ENCODE results near the gene LGALS3BP.
"Not testable (repeated sequence)": the region's sequence is repeated elsewhere in the genome, so short reads cannot be mapped to it uniquely, and the experiment has no call there.

The LGALS3BP gene

DNA sequence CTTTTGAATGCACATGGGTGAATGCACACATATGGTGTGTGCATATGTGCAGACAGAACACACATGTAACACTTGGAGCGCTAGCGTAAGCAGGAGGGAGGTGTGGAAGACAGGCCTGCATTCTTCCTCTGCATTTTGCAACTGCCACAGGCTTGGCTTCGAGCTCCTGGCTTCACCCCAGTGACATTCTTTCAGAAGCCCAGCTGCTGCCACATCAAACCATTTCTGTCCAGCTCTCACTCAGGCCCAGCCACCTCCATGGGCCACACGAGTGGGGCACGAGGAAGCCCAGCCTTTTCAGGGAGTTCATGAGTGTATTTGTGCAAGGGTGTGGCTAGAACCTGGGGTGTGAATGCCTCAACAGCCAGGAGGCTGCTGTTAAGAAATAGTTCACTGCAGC is 18.8 kb downstream of the LGALS3BP start:
- DNase-seq = no peak

GRCh38 chr17:78959803-78960202 is 19.9 kb downstream of the LGALS3BP start:
- no peak for DNase-seq

GRCh38 chr17:78958641-78959127 is 21.0 kb downstream of the LGALS3BP start:
- DNase-seq = no peak

DNA sequence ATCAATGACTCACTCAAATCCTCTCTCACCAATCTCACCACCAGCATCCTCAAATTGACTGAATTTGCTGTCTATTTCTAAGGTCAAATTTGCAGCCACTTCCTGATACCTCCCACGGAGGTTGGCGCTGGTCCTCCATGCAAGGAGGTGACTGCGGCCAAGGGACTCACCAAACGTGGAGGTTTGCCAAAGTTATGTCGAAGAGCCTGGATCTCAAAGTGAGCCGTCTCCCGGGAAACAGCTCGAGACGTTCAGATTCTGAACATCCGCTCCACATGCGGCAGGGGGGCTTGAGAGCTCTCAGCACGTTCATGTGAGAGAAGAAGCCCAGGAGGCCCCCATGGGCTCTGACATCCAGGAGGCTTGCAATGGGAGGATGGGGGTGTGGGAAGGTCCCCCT is 22.6 kb downstream of the LGALS3BP start:
- no peak for DNase-seq

DNA sequence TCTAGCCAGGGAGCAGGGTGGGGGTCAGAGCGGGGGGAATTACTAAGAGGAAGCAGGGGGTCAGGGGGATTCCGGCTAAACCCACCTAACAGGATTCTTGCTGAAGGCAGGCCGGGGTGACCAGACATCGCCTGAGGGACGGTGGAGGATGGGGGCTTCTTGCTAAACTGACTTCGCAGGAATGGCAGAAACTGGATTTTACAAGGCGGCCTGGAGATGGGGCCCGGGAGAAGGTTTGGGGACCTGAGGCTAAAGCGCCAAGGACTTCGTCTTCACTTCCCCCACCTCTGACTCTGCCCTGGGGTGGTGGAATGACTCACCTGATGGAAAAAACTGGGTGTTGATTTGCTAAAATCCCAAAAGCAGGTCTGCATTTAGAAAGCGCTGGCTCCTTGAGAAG is 23.5 kb downstream of the LGALS3BP start:
- no peak for DNase-seq

- no peak for DNase-seq
These were observed 25.0 kb downstream of the LGALS3BP start for GRCh38 chr17:78954684-78955083.

DNA sequence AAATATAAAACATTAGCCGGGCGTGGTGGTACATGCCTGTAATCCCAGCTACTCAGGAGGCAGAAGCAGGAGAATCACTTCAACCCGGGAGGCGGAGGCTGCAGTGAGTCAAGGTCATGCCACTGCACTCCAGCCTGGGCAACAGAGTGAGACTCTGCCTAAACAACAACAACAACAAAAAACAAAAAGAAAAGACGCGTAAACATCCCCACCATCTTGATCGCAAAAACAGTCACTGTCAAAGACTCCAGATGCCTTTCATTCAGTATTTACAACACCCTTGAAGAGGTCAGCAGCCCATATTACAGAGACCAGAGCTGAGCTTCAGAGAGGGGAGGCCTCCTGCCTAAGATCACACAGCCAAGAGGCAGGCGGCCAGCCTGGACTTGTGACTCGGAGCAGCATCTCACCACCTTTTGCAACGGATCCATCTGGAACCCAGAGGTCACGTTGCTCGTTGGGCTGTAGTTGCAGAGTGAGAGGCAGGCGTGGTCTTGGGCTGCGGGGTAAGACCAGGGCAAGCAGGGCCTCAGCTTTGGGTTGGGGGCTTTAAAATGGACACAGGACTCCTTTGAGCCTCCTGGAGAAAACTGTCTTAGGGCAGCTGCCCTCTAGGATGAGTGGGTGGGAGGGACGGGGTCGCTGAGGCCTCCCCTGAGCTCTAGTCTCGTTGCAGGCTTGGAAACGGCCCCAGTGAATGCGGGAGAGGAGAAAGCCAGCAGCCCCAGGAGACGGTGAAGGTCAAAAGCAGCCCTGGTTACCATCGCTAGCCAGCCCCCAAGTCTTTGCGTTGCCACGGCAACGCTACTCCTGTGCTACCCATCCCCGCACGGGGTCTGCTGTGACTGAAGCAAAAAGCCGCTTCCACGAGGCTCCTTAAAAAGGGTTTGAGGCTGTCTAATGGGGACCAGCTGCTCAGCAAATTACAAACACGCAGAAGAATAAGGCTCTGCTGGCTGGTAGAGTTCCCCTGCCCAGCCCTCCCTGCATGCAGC is 26.1 kb downstream of the LGALS3BP start:
- DNase-seq = no peak

GRCh38 chr17:78952706-78953105 is 27.0 kb downstream of the LGALS3BP start:
- no peak for DNase-seq

GRCh38 chr17:78951967-78952551 is 27.7 kb downstream of the LGALS3BP start:
- no peak for DNase-seq

- no peak for DNase-seq
These were observed 28.9 kb downstream of the LGALS3BP start for GRCh38 chr17:78950870-78951269.

GRCh38 chr17:78947235-78948149 is 32.2 kb downstream of the LGALS3BP start:
- DNase-seq = no peak

GRCh38 chr17:78946631-78947030 is 33.1 kb downstream of the LGALS3BP start:
- no peak for DNase-seq

- no peak for DNase-seq
These were observed 33.6 kb downstream of the LGALS3BP start for GRCh38 chr17:78946131-78946530.

DNA sequence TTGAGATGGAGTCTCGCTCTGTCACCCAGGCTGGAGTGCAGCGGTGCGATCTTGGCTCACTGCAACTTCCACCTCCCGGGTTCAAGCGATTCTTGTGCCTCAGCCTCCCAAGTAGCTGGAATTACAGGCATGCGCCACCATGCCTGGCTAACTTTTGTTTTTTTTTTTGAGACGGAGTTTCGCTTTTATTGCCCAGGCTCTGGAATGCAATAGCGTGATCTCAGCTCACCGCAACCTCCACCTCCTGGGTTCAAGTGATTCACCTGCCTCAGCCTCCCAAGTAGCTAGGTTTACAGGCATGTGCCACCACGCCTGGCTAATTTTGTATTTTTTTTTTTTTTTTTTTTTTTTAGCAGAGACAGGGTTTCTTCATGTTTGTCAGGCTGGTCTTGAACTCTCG is 34.3 kb downstream of the LGALS3BP start:
- DNase-seq = not testable (repeated sequence)

DNA sequence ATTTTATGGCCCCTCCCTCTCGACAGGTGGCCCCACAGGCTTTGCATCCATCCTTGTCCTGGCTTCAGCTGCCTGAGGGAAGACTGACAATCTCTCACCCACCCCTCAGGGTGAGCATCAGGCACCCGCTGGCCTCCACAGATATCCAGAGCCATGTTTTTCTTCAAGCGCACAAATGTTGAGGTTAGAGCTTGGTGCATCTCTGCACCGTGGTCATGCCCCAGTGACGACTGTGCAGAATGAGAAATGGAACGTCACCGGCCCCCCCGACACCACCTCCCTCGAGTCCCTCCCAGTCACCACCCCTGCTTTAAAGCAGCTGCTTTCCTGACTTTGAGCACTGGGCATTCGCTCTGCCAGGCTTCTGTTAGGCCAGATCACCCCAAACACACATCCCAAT is 34.8 kb downstream of the LGALS3BP start:
- DNase-seq = no peak

DNA sequence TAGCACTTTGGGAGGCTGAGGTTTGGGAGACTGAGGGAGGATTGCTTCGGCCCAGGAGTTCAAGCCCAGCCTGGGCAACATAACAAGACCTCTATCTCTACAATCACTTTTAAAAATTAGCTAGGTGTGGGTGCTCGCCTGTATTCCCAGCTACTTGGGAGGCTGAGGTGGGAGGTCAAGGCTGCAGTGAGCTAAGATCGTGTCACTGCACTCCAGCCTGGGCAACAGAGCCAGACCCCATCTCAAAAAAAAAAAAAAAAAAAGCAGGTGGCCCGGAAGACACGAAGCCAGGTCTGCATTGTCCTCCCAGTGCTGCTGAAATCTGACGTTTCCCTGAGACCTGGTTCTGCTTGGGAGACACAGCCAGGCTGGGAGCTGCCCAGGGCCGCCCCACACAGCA is 35.7 kb downstream of the LGALS3BP start:
- DNase-seq = no peak

- DNase-seq = no peak
These were observed 39.0 kb downstream of the LGALS3BP start for GRCh38 chr17:78940708-78941107.

DNA sequence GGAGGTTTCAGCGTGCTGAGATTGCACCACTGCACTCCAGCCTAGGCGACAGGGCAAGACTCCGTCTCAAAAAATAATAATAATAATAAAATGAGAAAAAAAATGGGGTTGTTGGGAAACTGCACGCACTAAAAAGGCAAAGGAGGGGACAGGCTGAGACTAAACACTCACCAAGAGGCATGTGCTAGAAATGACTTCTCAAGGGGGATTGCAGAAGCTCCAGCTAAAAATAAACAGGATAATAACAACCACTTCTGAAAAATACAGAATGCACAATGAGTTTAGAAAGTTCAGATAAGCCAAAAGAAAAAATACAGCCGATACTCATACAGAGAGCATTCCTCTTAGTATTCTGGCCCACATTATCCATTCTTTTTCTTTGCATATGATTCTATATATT is 39.5 kb downstream of the LGALS3BP start:
- no peak for DNase-seq

DNA sequence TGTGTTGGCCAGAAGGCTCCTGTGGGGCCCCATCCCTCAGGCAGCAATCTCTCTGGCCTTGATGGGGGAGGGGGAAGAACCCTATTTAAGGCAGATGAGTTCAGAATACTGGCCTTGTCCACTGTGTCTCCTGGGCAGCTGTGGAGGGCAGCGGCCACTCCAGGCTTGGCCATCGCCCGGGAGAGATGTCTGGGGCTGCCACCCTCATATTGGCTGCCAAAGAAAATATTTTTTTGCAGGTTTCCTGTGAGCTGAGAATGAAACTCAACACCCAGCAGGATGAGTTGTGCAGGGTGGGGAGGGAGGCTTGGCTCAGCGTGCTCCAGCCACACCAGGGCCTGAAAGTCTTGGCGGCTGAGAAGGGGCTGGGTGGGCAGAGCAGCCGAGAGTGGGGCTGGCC is 40.1 kb downstream of the LGALS3BP start:
- no peak for DNase-seq

- no peak for DNase-seq
These were observed 42.2 kb downstream of the LGALS3BP start for GRCh38 chr17:78937561-78937960.

DNA sequence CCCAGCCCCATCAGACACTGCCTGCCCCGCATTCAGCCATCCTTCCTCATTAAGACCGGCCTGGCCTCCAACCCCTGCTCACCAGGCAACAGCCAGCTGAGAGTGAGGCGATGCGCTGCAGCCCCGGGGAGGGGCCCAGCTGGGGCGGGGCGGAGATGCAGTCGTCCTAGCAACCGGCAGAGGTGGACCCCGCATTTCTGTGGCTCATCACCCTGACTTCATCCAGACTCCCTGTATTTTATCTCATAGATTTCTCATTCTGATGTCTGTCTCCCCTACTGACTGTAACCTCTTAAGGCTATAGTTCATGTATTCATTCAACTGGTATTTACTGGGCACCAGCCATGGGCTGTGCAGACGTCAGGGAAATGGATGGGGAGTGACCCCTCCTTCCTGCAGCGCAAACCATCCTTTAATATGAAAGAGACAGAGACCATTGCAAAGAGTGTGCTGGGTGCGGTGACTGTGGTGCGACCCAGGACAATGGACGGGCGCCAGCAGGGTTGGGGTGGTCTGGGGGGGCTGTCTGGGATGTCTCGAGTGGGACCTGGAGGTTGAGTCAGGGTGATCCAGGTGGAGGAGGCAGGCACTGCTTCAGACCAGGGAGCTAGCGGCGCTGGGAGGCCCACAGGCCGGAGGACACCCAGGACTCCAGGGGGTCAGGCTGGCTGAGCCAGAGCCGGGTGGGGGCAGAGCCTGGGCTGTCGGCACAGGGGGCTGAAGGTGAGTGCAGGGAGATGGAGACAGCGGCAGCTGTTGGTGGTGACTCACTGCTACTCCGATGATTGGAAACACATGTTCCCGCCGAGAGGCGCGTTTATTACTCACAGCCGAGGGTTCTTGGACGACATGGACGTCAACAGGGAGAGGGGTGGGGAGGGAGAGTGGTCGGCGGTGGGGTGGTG is 44.1 kb downstream of the LGALS3BP start:
- no peak for DNase-seq
